ENCODE data around the gene SPAG6.

SPAG6 gene

DNA sequence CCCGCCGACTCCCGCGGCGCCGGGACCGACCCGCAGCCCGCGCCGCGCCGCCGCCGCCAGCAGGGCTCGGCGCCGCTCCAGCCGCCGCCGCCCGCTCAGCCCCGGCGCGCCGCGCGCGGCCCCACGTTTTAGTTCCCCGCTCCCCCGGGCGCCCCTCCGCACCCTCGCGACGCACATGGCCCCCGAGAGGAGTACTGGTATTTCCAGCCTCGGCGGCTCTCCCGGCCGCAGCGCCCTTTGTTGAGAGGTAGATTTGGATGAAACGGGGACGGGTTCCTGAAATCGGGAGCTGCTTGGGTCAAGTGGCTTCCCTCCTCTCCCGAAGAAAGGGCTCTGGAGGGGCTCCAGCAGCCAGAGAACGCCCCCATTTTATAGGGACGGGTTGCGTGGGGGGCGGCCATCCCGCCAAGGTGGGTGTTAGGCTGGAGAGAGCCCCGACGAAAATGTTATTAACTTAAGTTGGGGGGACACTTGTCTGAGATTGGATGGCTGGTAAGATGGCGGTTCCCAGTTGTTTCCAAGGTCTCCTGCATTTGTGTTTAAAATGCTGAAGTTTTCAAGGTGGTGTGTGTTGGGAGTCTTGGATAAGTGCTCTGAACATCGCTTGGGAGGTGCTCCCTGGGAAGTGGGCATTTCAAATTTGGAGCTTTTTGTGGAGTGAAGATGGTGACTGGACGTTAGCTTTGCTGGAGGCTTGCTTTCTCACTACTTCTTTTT is 23.2 kb upstream of the SPAG6 start:
- peak; percentile 53 for DNase-seq (ENCODE audit: low spot score)
- in situ Hi-C loops (cut with MboI; ENCODE audit: low pct_unique_long_range_greater_than_20kb, low sequenced_read_pairs, unreplicated experiment) = loop anchor here (10.0 to 25.0 kb wide), 2 partner anchors 317 to 665 kb away; partner anchors contain the start of gene DNAJC1
- TF ChIP-seq, protein P1, sequence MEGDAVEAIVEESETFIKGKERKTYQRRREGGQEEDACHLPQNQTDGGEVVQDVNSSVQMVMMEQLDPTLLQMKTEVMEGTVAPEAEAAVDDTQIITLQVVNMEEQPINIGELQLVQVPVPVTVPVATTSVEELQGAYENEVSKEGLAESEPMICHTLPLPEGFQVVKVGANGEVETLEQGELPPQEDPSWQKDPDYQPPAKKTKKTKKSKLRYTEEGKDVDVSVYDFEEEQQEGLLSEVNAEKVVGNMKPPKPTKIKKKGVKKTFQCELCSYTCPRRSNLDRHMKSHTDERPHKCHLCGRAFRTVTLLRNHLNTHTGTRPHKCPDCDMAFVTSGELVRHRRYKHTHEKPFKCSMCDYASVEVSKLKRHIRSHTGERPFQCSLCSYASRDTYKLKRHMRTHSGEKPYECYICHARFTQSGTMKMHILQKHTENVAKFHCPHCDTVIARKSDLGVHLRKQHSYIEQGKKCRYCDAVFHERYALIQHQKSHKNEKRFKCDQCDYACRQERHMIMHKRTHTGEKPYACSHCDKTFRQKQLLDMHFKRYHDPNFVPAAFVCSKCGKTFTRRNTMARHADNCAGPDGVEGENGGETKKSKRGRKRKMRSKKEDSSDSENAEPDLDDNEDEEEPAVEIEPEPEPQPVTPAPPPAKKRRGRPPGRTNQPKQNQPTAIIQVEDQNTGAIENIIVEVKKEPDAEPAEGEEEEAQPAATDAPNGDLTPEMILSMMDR (IDR thresholded peaks at IDR 0.05; ENCODE audit: extremely low read depth, insufficient read depth, missing control alignments) = no peak

DNA sequence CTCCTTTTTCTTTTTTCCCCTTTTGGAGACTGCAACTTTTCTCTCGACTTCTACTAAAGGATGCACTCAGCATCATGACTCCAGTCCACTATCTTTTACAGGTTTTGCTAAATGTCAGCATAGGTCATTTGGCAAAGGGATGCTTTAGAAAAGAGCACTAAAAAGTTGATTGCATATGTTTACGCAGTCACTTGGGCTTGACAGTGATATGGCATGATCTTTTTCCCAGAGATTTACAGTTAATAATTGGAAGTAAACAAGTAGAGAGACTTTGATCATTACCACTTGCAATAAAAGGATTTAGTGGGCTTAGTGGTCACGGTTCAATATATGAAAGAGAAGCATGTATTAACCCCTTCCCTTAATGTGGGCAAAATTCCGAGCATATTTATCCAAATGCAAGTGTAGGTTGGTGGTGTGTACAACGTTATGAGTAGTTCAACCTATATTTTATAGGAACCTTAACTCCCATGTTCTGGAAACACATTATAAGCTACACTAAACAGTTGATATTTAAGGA is 22.6 kb upstream of the SPAG6 start:
- DNase-seq (ENCODE audit: low spot score) = no peak
- in situ Hi-C loops (cut with MboI; ENCODE audit: low pct_unique_long_range_greater_than_20kb, low sequenced_read_pairs, unreplicated experiment) = loop anchor here (10.0 to 25.0 kb wide), 2 partner anchors 318 to 665 kb away; partner anchors contain the start of gene DNAJC1
- TF ChIP-seq, protein P1 (IDR thresholded peaks at IDR 0.05; ENCODE audit: extremely low read depth, insufficient read depth, missing control alignments) = no peak

DNA sequence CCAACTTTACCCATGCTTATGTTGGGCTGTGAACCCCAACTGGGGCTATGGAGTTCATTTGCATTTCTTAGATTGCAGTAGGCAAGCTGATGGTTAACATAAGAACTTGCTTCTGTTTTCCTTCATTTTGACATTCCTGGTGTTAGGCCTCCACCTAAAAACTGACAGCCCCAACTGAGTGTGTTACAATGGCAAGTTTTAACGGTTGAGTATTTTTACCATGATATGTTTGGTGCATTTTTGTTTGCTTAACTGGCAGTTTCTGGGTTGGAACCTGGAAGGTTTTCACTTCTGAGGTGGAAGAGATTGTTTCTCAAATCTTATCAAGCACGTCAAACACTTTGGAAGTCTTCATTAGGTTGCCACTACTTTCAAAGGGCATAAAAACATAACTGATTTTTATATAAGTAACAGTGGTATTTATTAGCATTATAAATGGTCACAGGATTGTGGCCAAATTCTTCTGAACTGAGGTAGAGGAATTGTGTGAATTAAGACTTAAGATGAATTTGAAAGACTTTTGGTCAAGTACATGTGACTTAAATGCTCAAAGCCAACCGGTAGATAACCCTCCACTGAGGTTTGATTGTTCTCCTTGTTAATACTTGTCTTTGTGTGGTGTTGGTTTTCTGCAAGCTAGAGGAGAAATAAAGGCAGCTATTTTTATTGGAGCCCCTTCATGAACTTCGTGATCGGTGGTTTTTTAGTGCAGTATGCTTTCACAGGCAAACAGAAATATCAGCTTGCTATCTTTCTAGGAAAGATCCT is 21.6 kb upstream of the SPAG6 start:
- in situ Hi-C loops (cut with MboI; ENCODE audit: low pct_unique_long_range_greater_than_20kb, low sequenced_read_pairs, unreplicated experiment) = loop anchor here (10.0 to 25.0 kb wide), 2 partner anchors 319 to 664 kb away; partner anchors contain the start of gene DNAJC1
- no peak for DNase-seq (ENCODE audit: low spot score)
- TF ChIP-seq, protein P1 (IDR thresholded peaks at IDR 0.05; ENCODE audit: extremely low read depth, insufficient read depth, missing control alignments) = no peak

DNA sequence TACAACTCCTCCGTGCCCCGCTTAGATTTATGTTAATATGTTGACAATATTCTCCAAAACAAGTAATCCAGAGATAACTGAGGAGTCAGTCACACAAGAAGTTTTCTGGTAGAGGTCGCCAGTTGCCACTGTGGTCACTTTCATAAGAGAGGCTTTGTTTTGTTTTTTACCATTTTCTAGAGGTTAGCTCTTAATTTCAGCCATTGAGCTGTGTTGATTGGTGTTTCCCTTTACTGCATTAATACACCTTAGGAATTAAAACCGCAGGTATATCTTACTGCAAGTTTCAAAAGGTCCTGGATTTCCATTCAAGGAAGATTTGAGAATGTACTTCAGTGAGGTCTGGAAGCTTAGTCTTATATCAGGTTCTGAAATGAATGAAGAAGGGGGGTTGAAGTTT is 20.9 kb upstream of the SPAG6 start:
- in situ Hi-C loops (cut with MboI; ENCODE audit: low pct_unique_long_range_greater_than_20kb, low sequenced_read_pairs, unreplicated experiment) = loop anchor here (10.0 to 25.0 kb wide), 2 partner anchors 320 to 663 kb away; partner anchors contain the start of gene DNAJC1
- no peak for DNase-seq (ENCODE audit: low spot score)

DNA sequence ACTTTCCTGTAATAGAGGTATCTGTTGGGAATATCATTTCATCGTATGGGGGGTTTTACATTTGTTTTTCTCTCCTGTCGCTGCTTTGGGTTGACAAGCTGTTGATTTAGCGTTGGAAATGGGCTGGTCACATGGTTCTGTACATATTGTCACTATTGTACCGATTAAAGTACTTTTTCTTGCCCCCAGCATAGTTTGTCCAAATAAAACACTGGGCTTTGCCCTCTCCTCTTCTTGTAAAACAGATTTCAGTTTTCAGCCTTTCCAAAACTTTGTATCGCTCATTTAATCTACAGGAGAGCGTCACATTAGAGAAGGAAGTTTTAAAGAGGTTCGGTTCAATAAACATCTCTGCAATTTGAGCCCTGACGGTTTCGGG is 20.4 kb upstream of the SPAG6 start:
- no peak for DNase-seq (ENCODE audit: low spot score)
- in situ Hi-C loops (cut with MboI; ENCODE audit: low pct_unique_long_range_greater_than_20kb, low sequenced_read_pairs, unreplicated experiment) = loop anchor here (10.0 to 25.0 kb wide), 2 partner anchors 320 to 662 kb away; partner anchors contain the start of gene DNAJC1

More for the DNA sequence above, 20.9 kb upstream of the SPAG6 start:
- TF ChIP-seq, protein P1 (IDR thresholded peaks at IDR 0.05; ENCODE audit: extremely low read depth, insufficient read depth, missing control alignments) = no peak

More for the DNA sequence above, 20.4 kb upstream of the SPAG6 start:
- TF ChIP-seq, protein P1 (IDR thresholded peaks at IDR 0.05; ENCODE audit: extremely low read depth, insufficient read depth, missing control alignments) = no peak

All from GM13977 (cell line).